ENCODE measurements around the gene TMEM238L.

Gene TMEM238L

DNA sequence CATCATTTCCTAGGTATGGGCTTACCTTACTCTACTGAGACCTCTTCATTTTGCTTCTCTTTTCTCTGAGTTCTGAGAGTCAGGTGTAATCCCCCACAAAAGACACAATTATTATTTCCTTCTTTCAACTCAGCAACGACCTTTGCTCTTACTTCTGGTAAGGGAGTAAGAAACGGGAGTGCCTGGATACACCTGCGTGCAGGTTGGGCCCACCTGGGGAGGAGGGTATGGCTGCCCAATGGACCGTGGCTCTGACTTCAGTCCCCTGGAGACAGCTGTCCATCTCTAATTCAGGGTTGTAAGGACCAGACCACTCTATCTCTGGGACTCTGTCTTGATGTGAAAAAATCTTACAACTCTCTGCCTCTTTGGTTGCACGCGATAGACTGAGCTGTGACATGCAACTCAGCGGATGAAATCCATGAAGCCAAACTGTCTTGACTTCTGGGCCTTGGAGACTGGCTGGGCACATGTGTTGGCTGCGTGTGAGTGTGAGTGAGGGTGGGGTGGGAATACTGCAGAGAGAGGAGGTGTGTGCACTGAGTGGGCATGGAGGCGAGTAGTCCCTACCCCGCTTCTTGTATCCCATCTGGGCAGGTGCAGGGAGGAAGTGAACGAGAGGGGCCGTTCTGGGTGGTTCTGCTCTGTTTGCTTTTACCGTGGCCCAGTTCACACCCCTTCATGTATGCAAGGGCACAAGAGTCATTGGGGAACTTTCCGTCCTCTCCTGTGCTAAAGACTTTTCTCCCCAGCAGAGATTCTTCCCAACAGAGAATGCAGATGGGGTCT is 1.2 kb downstream of the TMEM238L start:
- Histone ChIP-seq H3K9me3 (no peaks in the 10 kb centered on the region), H3K4me3 (ENCODE audit: low read depth, low read length) (no peak overlapping the region), H3K27me3 (no peaks in the 10 kb centered on the region), H3K4me1 (no peaks in the 10 kb centered on the region), H3K36me3 (no peaks in the 10 kb centered on the region)
- no peak for DNase-seq
- TF ChIP-seq, protein P1, sequence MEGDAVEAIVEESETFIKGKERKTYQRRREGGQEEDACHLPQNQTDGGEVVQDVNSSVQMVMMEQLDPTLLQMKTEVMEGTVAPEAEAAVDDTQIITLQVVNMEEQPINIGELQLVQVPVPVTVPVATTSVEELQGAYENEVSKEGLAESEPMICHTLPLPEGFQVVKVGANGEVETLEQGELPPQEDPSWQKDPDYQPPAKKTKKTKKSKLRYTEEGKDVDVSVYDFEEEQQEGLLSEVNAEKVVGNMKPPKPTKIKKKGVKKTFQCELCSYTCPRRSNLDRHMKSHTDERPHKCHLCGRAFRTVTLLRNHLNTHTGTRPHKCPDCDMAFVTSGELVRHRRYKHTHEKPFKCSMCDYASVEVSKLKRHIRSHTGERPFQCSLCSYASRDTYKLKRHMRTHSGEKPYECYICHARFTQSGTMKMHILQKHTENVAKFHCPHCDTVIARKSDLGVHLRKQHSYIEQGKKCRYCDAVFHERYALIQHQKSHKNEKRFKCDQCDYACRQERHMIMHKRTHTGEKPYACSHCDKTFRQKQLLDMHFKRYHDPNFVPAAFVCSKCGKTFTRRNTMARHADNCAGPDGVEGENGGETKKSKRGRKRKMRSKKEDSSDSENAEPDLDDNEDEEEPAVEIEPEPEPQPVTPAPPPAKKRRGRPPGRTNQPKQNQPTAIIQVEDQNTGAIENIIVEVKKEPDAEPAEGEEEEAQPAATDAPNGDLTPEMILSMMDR (IDR thresholded peaks at IDR 0.05; ENCODE audit: low read depth, low read length) = no peak

DNA sequence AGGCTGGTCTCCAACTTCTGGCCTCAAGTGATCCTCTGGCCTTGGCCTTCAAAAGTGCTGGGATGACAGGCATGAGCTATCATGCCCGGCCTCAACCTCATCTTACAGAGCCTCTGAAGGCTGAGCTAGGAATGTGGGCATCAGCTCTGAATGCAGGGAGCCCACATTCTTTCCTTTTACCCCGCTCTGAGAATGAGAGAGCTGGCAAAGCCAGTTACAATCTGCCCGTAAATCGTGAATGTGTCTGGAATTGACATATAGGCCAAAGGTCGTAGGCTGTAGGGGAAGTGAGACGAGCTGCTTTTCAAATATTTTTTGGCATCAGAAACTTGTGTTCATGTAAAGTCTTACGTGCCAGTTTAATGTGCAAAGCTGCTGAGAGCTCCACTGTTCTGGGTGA is 4.5 kb downstream of the TMEM238L start:
- Histone ChIP-seq H3K27me3 (no peaks in the 10 kb centered on the region), H3K9me3 (no peaks in the 10 kb centered on the region), H3K36me3 (no peaks in the 10 kb centered on the region), H3K4me3 (ENCODE audit: low read depth, low read length) (no peak overlapping the region), H3K4me1 (no peaks in the 10 kb centered on the region)
- DNase-seq = no peak
- TF ChIP-seq, protein P1 (IDR thresholded peaks at IDR 0.05; ENCODE audit: low read depth, low read length) = no peak

DNA sequence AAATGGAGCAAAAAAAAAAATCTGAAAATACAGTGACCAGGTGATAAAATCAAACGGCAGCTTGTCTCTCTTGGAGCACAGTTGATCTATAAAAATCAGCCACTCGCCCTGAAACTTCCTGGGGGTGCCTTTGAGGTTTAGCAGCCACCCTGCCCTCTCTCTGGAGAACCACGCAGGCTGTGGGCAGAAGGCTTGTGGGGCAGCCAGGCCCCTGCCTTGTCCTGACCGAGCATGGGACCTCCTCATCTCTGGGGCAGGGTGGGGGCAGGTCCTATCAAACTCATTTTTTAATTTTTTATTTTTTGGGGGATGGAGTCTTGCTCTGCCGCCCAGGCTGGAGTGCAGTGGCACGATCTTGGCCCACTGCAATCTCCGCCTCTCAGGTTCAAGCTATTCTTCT is 5.0 kb downstream of the TMEM238L start:
- TF ChIP-seq, protein P1 (IDR thresholded peaks at IDR 0.05; ENCODE audit: low read depth, low read length) = no peak
- Histone ChIP-seq H3K4me3 (ENCODE audit: low read depth, low read length) (no peak overlapping the region), H3K27me3 (no peaks in the 10 kb centered on the region), H3K9me3 (no peaks in the 10 kb centered on the region), H3K36me3 (no peaks in the 10 kb centered on the region), H3K4me1 (no peaks in the 10 kb centered on the region)
- no peak for DNase-seq

DNA sequence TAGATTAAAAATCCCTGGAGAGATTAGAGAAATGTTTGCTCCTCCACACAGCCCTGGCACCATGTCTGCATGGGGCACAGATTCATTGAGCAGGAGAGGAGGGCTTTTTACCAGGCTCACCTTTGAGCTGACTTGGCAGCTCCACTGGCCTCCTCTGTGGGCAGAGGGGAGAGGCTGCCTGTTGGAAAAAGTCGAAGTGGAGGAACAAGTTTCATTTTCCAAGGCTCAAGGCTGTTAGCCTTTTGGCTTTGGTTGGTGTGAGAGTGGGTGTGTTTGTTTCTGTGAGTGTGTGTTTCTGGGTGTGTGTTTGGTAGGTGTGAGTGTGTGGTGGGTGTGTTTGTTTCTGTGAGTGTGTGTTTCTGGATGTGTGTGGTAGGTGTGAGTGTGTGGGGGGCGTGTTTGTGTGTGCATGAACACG is 5.6 kb downstream of the TMEM238L start:
- Histone ChIP-seq H3K4me3 (ENCODE audit: low read depth, low read length) (no peak overlapping the region), H3K27me3 (no peaks in the 10 kb centered on the region), H3K9me3 (no peaks in the 10 kb centered on the region), H3K36me3 (no peaks in the 10 kb centered on the region), H3K4me1 (no peaks in the 10 kb centered on the region)
- TF ChIP-seq, protein P1 (IDR thresholded peaks at IDR 0.05; ENCODE audit: low read depth, low read length) = no peak
- DNase-seq = no peak

DNA sequence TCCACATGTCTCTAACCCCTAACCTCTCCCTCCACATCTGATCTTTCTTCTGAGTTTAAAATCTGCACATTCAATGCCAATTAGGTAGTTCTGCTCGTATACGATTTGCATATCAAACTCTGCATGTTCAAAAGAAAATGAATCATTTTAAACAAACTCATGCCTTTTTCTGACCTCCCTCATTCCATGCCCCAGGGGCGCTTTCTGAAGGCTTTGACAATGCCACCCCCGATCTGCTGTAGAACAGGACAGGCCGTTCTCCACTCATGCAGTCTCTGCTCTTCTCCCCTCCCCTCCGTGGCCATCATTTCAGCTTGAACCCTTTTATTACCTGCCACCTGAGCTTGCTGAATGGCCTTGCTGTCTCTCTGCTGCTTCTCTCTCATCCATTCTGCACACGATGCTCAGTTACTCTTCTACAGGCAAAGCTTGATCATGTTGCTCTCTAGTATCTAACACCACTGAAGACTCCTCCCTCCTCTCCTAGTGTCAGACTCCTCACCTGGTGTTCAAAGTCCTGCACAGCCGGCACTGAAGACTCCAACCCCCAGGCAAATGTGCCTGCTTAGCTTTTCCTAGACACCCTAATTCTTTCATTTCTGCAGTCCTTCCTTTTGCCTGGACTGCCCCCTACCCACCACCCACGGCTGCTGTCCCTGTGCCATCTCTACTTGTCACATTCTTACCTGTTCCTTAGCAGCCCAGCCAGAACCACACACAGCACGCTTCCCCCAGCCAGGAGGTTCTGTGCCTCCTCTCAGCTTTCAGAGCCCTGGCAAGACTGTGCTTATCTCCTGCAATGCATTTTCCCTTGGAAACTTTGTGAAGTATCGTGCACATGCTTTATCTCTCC is 6.2 kb downstream of the TMEM238L start:
- H3K36me3 ChIP-seq = no peaks in the 10 kb centered on the region
- no peaks in the 10 kb centered on the region for H3K27me3 ChIP-seq
- TF ChIP-seq, protein P1 (IDR thresholded peaks at IDR 0.05; ENCODE audit: low read depth, low read length) = no peak
- no peak overlapping the region for H3K4me3 ChIP-seq (ENCODE audit: low read depth, low read length)
- no peaks in the 10 kb centered on the region for H3K4me1 ChIP-seq
- no peaks in the 10 kb centered on the region for H3K9me3 ChIP-seq
- no peak for DNase-seq

DNA sequence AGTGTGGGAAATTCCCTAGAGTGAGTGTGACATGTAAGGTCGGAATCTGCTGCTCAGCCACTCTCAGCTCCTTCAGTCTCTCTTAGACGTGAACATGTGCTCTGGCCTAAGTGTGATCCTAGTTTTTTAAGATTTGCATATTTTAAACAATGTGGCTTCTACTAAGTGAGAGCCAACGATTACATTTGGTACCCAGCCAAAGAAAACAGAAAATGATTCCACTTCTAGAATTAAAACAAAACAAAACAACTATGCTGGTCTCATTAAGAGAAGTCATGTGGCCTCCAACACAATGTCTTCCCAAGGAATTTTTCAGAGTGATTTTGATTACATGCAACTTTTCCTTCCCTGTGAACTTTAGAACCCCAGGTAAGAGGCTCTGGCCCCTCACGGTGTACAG is 10.1 kb downstream of the TMEM238L start:
- Histone ChIP-seq H3K9me3 (no peaks in the 10 kb centered on the region), H3K36me3 (no peaks in the 10 kb centered on the region), H3K4me3 (ENCODE audit: low read depth, low read length) (no peak overlapping the region), H3K27me3 (no peaks in the 10 kb centered on the region), H3K4me1 (no peaks in the 10 kb centered on the region)
- DNase-seq = no peak
- TF ChIP-seq, protein P1 (IDR thresholded peaks at IDR 0.05; ENCODE audit: low read depth, low read length) = no peak
